AG09319 (cell line): ENCODE results near the gene CD44.

Experiments used
- DNase-seq: peaks from one replicate; pipeline ENCODE4 v3.0.0-alpha.2; 2010; ENCODE audit warnings: low read depth; ENCODE audit errors: extremely low read depth
- CTCF ChIP-seq: IDR thresholded peaks from 2 replicates; pipeline ENCODE4 v1.5.1; 2011; ENCODE audit warnings: low read depth, mild to moderate bottlenecking, inconsistent platforms, low read length, moderate library complexity

Gene CD44

GRCh38 chr11:35141071-35141470 lies 2.1 kb downstream of the CD44 start:
- no peak for TF ChIP-seq CTCF
- DNase-seq, result no peak

- TF ChIP-seq CTCF, result no peak
- no peak for DNase-seq
Measured at GRCh38 chr11:35141571-35141971, 2.6 kb downstream of the CD44 start.

- TF ChIP-seq CTCF, result peak; percentile 33
- no peak for DNase-seq
Measured at GRCh38 chr11:35142481-35143075, 3.6 kb downstream of the CD44 start.

- DNase-seq, result no peak
- TF ChIP-seq CTCF, result peak; percentile 1; the same call in 1 of the 2 replicates
Measured at GRCh38 chr11:35143297-35144135, 4.5 kb downstream of the CD44 start.

GRCh38 chr11:35144136-35144741 lies 5.3 kb downstream of the CD44 start:
- peak; percentile 64 for DNase-seq

GRCh38 chr11:35144806-35145205 lies 5.8 kb downstream of the CD44 start:
- no peak for DNase-seq
- TF ChIP-seq CTCF, result no peak

More at GRCh38 chr11:35144136-35144741, 5.3 kb downstream of the CD44 start:
- no peak; the same call in 1 of the 2 replicates for TF ChIP-seq CTCF

- no peak for DNase-seq
Measured at GRCh38 chr11:35145271-35145670, 6.3 kb downstream of the CD44 start.

More at GRCh38 chr11:35145271-35145670, 6.3 kb downstream of the CD44 start:
- TF ChIP-seq CTCF, result no peak
